Thyroid gland (tissue), 4 donors: ENCODE measurements around the gene CERK.

Source experiments
- CTCF ChIP-seq, 6 experiments: fragments of 200-600 bp in 3 of 6; fragments of 450-650 bp in 3 of 6; sonication (generic) in 3 of 6; IDR thresholded peaks; one replicate each; pipeline ENCODE4 v1.5.1; 2016 to 2019; ENCODE audit warnings: antibody characterized with exemption in 6 of 6, mild to moderate bottlenecking in 2 of 6, inconsistent platforms in 1 of 6, moderate library complexity in 1 of 6
- POLR2A ChIP-seq, 2 donors: fragments of 450-650 bp; IDR thresholded peaks; one replicate each; pipeline ENCODE4 v1.6.1; 2017; ENCODE audit warnings: antibody characterized with exemption in 2 of 2, mild to moderate bottlenecking in 2 of 2, moderate library complexity in 1 of 2

- TF ChIP-seq CTCF (IDR thresholded peaks at IDR 0.05) (no peak), POLR2A (IDR thresholded peaks at IDR 0.05) (no peak)
Observed at GRCh38 chr22:46666577-46667244, 71.3 kb downstream of the CERK start.
